ENCODE data around the gene NFE2L3. TPM values are rescaled to one million over a fixed set of nuclear protein-coding genes. Genes with fewer than 3 reads are reported as not detected.

NFE2L3 gene
- total RNA-seq, 2 donors from 2014 or later = 4.9 to 6.6 TPM

DNA sequence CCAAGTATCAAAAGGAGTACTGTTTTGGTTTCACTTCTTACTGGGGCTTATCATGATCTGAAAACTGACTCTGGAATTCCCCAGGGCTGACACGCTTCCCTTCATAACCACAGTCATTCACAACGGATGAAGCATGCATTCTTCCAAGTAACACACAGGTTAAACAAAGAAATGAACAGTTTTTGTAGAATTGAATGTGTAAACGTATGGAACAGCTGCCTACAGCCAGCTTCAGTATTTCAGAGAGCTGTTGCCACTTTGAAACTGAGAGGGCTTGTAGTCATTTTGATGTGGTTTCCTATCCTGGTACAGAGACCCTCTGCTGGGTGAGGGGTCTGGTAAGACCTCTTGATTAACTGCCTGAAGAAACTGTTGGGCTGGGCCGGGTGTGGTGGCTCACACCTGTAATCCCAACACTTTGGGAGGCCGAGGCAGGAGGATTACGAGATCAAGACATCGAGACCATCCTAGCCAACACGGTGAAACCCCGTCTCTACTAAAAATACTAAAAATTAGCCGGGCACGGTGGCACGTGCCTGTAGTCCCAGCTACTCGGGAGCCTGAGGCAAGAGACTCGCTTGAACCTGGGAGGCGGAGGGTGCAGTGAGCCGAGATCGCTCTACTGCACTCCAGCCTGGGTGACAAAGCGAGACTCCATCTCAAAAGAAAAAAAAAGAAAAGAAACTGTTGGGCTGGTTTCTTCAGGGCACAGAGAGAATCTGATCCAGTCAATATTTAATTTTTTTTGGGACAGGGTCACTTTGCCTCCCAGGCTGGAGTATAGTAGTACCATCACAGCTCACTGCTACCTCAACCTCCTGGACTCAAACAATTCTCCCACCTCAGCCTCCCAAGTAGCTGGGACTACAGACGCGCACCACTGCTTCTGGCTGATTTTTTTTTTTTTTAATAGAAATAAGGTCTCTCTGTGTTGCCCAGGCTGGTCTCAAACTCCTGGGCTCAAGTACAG, 4.7 kb downstream of the NFE2L3 start:
- WGBS, 2 donors = 81 to 82% methylated on average over 20 of the region's 20 CpGs
- H3K27me3 ChIP-seq = no peaks in the 10 kb centered on the region
- intact Hi-C loops (cut with DNase I) = no loop called here
- peak overlapping the region; percentile 7 to 76 (median 62) for H3K27ac ChIP-seq
- TF ChIP-seq, protein P1, sequence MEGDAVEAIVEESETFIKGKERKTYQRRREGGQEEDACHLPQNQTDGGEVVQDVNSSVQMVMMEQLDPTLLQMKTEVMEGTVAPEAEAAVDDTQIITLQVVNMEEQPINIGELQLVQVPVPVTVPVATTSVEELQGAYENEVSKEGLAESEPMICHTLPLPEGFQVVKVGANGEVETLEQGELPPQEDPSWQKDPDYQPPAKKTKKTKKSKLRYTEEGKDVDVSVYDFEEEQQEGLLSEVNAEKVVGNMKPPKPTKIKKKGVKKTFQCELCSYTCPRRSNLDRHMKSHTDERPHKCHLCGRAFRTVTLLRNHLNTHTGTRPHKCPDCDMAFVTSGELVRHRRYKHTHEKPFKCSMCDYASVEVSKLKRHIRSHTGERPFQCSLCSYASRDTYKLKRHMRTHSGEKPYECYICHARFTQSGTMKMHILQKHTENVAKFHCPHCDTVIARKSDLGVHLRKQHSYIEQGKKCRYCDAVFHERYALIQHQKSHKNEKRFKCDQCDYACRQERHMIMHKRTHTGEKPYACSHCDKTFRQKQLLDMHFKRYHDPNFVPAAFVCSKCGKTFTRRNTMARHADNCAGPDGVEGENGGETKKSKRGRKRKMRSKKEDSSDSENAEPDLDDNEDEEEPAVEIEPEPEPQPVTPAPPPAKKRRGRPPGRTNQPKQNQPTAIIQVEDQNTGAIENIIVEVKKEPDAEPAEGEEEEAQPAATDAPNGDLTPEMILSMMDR (IDR thresholded peaks at IDR 0.05) = no peak
- TF ChIP-seq POLR2A (IDR thresholded peaks at IDR 0.05) = no peak
- H3K4me3 ChIP-seq = no peak overlapping the region
- DNase-seq (no peak), ATAC-seq (peak; percentile 39)
- H3K4me1 ChIP-seq = peaks cover 42% of the 10 kb centered on the region
- no peaks in the 10 kb centered on the region for H3K9me3 ChIP-seq
- H3K36me3 ChIP-seq (replicated peaks in 1 of 2; ENCODE audit: insufficient read depth in 1 of 2, low read depth in 2 of 2) = no peaks in the 10 kb centered on the region

DNA sequence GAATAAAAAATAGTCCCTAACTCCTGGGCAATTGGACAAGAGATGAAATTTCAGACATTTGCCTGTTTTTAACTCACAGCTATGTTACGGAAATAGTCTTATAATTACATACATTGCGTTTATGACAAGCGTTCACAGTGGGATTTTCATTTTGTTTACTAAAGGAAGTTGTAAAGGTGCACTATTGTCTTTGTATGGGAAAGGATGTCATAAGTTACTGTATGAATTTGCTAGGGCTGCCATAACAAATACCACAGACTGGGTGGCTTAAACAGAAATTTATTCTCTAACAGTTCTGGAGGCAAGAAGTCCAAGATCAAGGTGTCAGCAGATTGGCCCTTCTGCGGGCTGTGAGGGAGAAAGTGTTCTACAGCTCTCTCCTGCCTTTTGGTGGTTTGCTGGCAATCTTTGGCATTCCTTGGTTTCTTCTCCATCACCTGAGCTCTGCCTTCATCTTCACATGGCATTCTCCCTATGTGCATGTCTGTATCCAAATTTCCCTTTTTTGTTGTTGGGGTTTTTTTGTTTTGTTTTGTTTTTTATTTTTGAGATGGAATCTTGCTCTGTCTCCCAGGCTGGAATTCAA, 5.6 kb downstream of the NFE2L3 start:
- no peak for TF ChIP-seq POLR2A (IDR thresholded peaks at IDR 0.05)
- TF ChIP-seq, protein P1 (IDR thresholded peaks at IDR 0.05) = no peak
- peak overlapping the region in 1 of 4 donors; percentile 71 for H3K27ac ChIP-seq
- ATAC-seq = no peak
- no peaks in the 10 kb centered on the region for H3K27me3 ChIP-seq
- intact Hi-C loops (cut with DNase I) = no loop called here
- 87 to 89% methylated on average over 4 of the region's 4 CpGs for WGBS, 2 donors
- no peaks in the 10 kb centered on the region for H3K9me3 ChIP-seq
- no peak overlapping the region for H3K4me3 ChIP-seq
- DNase-seq = no peak
- H3K36me3 ChIP-seq (replicated peaks in 1 of 2; ENCODE audit: insufficient read depth in 1 of 2, low read depth in 2 of 2) = no peaks in the 10 kb centered on the region
- peaks cover 40% of the 10 kb centered on the region for H3K4me1 ChIP-seq

DNA sequence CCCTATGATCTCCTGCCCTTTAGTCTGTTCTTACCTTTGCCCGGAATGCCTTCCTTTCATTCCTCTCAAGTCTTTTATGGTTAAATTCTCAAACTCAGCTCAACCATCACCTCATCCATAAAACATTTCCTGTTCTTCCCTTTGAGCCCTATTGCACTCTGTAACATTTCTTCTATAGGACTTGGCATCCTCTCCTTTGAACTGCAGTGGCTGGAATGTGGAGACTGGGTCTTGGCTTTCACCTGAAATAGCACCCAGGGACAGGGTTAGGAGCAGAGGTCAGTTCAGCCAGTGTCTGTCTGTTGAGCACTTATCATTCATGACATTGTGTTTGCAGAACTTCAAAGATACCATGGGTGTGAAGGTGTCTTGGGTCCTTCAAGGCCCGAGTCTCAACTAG, 7.2 kb downstream of the NFE2L3 start:
- DNase-seq (no peak), ATAC-seq (no peak)
- Histone ChIP-seq H3K9me3 (no peaks in the 10 kb centered on the region), H3K4me3 (no peak overlapping the region), H3K4me1 (peaks cover 25% of the 10 kb centered on the region), H3K36me3 (replicated peaks in 1 of 2; ENCODE audit: insufficient read depth in 1 of 2, low read depth in 2 of 2) (no peaks in the 10 kb centered on the region), H3K27me3 (no peaks in the 10 kb centered on the region), H3K27ac (peak overlapping the region in 1 of 4 donors; percentile 15)
- intact Hi-C loops (cut with DNase I) = no loop called here
- 46 to 59% methylated on average over 2 of the region's 2 CpGs for WGBS, 2 donors
- no peak for TF ChIP-seq POLR2A (IDR thresholded peaks at IDR 0.05)
- TF ChIP-seq, protein P1 (IDR thresholded peaks at IDR 0.05) = no peak

DNA sequence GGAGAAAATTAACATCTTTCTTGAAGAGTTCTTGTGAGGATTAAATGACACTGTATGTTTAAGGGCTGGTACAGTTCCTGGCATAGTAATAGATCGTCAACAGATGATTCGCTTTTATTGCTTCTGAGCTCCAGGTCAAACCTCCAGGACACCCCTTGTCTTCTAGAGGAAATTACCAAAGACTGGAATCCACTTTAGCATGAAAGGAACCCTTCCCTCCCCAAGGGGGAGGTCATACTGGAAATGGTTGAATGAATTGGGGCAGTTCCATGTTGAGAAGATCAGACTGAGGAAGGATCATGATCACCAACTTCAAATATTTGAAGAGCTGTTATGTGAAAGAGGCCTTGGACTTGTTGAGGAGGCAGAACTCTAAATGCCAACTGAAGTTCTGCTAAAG, 8.9 kb downstream of the NFE2L3 start:
- TF ChIP-seq, protein P1 (IDR thresholded peaks at IDR 0.05) = no peak
- TF ChIP-seq POLR2A (IDR thresholded peaks at IDR 0.05) = no peak
- WGBS, 2 donors = 88 to 91% methylated on average over 2 of the region's 2 CpGs
- H3K27me3 ChIP-seq = no peaks in the 10 kb centered on the region
- intact Hi-C loops (cut with DNase I) = no loop called here
- ATAC-seq = no peak
- H3K4me1 ChIP-seq = peaks cover 9% of the 10 kb centered on the region
- no peak for DNase-seq
- no peak overlapping the region for H3K4me3 ChIP-seq
- no peaks in the 10 kb centered on the region for H3K36me3 ChIP-seq (replicated peaks in 1 of 2; ENCODE audit: insufficient read depth in 1 of 2, low read depth in 2 of 2)
- H3K27ac ChIP-seq = no peak overlapping the region
- no peaks in the 10 kb centered on the region for H3K9me3 ChIP-seq

All from body of pancreas (tissue), 4 donors.